MV-4-11 (cell line): ENCODE data around the gene AQP10.
"Not testable (repeated sequence)": the region's sequence is repeated elsewhere in the genome, so short reads cannot be mapped to it uniquely, and the experiment has no call there.

Experiments
- DNase-seq: peaks from one replicate; lab custom pipeline; 2025; lab: John Stamatoyannopoulos, UW

Gene AQP10

DNA sequence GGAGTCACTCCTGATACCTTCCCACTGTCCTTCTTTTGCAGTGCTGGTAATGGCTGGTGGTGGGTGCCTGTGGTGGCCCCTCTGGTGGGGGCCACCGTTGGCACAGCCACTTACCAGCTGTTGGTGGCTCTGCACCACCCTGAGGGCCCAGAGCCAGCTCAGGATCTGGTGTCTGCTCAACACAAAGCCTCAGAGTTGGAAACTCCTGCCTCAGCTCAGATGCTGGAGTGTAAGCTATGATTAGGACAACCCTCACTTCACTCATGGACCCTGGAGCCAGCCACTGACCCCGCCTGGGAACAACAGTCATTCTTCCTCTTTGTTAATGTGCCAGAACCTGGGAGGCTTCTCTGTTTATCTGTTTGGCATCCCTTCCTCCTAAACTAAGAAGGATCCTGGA lies 3.3 kb downstream of the AQP10 start:
- DNase-seq, result no peak

DNA sequence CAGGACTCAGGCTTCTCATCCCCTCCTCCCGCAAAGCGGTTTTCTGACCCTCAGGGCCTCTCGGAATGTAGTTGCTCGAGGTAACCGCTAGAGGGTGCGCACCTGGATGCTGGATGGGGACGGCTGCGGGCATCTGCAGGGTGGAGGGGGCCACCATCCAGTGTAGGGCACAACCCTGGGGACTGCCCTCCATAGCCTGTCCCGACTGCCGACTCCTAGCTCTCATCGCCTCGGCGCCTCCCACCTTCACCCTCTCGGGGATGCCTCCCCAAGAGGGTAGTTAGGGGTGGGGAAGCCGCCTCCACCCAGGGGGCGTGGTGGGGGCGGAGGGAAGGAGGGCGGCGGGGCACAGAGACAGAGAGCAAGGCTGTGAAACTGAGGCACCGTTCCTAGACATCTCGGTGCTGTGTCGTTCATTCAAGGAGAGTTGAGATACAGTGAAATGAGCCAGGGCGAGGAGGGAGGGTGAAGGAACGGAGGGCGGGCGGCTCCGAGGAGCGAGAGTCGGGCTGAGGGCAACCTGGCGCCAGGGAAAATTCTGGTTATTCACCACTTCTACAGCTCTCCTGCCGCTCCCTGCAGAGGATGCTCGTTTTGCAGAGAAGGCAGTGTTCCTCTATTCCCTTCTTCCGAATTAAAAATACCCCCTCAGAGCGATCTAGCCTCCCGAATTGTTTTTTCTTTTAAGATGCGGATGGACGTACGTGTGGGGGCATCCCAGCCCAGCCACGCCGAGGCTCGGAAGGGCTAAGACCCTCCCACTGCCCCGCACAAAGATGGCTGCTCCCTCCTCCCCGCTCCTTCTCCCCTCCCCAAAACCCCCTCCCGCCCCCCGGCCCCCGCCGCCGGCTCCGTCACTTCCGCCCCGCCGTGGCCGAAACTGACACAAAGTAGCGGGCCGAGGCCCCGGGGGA lies 4.0 kb downstream of the AQP10 start, which contains the start of gene ATP8B2:
TSS of gene ATP8B2 (plus strand) at position 857 of the 914 bp plus-strand sequence. CDS start 2,617 bp downstream, outside the sequence.
- no peak for DNase-seq

DNA sequence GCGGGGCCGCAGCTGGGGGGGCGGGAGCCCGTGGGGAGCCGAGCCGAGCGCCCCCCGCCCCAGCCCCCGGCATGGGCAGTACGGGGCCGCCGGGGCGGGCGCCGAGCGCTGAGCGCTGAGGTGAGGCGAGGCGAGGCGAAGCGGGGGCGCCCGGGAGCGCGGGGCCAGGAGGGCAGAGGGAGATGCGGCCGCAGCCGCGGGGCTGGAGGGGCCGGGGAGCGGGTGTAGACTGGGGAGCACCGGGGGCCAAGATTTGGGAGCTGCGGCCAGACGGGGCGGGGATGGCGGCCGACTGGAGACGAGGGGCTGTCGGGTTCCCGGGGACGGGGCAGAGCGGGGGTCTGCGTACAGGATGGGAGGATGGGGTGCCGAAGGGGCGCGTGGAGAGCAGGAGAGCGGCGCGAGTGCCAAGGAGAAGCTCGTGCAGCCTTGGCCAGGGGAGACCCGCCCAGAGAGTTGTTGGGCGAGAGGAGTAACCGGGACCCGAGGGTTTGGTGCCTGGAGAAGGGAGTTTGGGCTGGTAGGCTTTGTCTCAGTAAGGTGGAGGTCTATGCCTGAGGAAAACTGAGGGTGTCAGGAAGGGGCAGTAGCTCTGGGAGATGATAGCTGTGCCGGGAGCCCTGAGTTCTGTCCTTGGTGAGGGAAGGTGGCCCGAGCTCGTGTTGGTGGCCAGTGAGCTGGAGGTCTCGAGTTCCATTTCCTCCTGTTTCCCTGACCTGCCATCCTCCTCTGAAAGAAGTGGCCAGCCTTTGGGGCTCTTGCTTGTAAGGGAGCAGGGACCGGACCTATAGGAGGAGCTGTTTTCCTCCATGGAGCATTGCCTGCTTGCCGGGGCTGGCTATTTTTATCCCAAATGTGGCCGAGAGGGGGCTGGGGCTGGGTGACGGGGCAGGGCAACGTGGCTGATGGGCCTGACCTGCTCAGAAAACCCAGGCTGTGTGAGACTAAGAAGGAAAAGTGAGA lies 5.0 kb downstream of the AQP10 start:
- no peak for DNase-seq

- no peak for DNase-seq
Observed at GRCh38 chr1:154326546-154327465, 5.9 kb downstream of the AQP10 start.

DNA sequence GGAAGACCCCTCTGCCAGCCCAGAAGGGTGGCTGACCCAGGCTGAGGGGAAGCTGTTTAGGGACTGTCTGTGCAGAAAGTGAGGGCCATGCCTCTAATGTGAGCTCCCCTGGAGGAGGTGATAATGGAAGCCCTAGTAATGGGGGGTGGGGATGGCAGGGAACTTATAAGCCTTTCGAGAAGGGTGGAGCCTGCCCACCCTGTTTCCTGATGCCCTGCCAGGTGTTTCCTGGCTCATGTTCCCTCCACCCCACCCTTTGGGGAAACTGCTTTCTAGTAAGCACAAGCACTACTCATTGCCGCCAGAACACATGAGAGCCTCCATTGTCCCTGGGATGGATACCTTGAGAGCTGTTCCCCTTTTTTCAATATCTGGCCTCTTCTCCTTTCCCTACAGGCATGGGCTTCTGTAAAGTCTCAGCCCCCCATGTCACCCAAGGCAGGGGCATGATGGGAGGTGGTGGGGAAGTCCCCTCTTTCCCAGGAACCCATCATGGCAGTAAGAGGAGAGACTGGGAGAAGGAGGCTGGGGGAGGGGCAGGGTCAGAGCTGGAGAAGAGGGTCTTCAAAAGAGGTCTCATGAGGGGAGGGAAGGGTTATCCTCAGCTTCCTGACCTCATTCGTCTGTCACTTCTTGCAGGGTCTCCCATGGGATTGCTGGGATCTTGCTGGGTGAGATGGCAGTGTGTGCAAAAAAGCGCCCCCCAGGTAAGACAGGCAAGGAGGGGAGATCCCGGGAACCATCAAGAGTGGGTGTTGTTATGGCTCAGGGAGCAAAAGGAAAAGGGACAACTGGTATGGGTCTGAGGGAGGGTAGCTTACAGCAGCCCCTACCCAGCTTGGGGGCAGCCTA lies 6.8 kb downstream of the AQP10 start:
- no peak for DNase-seq

GRCh38 chr1:154328318-154329151 lies 7.6 kb downstream of the AQP10 start:
- no peak for DNase-seq

DNA sequence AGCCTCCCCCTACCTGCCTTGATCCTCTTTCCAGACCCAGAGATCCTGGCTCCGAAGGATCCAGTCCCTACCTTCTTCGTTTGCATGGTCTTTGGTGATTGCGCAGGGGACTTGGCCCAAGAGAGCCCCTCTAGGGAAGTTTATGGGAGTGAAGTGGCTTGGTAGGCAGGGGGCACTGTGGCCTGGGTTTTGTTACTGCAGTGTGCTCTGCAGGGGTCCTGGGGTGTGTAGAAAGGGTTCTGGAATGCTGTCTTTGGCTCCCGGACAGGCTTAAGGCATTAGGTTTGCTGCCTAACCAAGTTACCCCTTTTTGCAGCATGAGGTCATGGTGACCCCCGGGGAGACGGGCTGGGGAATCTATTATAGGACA lies 8.2 kb downstream of the AQP10 start:
- no peak for DNase-seq

DNA sequence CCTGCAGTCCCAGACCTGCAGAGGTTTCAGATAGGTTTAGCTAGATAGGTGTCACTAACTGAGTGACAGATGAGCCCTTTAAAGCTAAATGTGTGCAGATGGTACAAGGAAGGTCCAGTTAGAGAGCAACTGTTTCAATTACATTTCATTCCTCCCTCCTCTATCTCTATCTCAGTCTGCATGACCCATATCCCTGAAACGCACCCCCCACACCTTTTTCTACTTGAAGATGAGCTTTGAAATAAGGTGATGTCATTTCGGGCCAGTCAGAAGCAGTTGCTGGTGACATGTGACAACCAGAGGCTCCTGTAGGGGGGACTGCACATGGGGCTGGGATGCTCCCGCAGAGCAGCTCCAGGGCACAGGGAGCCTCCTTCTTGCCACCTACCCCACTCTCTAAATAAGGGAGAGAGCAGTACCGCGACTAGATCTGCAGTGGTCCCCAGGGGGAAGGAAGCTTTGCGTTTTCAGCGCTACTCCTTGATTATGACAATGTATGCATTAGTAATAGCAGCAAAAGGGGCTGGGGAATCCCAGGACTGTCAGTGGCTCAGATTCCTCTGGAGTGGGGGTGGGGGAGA lies 8.7 kb downstream of the AQP10 start:
- DNase-seq, result no peak

DNA sequence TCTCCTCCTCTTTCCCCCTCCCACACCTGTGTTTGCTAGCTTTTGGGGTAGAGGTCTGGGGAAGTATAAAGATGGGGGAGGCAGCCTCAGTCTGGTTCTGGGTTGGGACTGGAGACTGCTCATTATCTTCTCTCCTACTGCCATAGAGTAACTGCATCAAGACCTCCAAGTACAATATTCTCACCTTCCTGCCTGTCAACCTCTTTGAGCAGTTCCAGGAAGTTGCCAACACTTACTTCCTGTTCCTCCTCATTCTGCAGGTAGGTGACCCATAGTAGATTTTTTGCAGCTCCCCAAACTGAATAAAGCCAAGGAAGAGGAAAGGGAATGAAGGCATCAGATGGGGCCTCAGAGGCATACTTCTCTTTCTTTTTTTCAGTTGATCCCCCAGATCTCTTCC lies 9.8 kb downstream of the AQP10 start:
- DNase-seq, result no peak

- DNase-seq, result no peak
Observed at GRCh38 chr1:154334079-154335024, 13.5 kb downstream of the AQP10 start.

GRCh38 chr1:154335025-154335714 lies 14.3 kb downstream of the AQP10 start:
- peak; percentile 69 for DNase-seq

DNA sequence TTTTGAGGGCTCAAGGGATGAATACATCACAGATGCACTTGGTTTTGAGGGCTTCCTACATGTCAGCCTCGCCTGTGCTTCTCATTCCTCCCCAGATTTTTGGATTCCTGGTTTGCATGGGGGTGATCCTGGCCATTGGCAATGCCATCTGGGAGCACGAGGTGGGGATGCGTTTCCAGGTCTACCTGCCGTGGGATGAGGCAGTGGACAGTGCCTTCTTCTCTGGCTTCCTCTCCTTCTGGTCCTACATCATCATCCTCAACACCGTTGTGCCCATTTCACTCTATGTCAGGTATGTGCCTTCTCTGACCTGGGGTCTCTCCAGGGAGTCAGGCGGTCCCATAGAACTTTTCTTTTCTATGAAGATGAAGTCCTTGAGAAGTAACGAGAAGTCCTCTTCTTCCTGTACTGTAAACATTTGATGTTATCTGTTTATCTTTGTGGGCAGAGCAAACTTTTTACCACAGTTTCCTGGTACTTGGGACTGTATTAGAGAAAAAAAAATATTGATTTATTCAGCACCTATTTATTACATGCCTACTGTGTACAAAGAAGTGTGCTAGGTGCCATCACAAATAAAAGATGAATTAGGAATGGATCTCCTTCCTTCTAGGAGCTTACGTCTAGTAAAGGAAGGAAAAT lies 16.5 kb downstream of the AQP10 start:
- DNase-seq, result no peak

DNA sequence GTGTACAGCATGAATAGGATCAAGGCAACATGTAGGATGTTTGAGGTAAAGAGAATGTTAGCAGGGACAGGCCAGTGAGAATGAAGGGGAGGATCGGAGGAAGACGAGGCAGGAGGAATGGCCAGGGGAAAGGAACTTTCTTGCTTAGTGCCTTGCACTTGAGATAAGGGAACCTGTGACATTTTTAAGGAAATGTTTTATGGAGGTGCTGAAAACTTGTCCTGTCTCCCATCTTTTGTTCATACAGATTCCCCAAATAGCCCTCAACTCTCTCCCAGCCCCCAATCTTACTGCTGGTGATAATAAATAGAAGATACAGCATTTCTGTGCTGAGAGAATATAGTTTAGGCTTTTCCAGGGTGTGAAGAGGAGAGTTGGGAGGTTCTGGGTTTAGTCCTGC lies 18.0 kb downstream of the AQP10 start:
- no peak for DNase-seq

DNA sequence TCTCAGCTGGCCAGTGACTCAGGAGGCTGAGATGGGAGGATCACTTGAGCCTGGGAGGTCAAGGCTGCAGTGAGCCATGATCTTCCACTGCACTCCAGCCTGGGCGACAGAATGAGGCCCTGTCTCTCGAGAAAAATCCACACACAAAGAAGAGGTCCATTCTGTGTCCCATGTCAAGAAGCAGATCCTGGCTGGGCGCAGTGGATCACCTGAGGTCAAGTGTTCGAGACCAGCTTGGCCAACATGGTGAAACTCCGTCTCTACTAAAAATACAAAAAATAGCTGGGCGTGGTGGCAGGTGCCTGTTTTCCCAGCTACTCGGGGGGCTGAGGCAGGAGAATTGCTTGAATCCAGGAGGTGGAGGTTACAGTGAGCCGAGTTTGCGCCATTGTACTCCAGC lies 20.5 kb downstream of the AQP10 start:
- not testable (repeated sequence) for DNase-seq

- no peak for DNase-seq
Observed at GRCh38 chr1:154342132-154342531, 21.2 kb downstream of the AQP10 start.

DNA sequence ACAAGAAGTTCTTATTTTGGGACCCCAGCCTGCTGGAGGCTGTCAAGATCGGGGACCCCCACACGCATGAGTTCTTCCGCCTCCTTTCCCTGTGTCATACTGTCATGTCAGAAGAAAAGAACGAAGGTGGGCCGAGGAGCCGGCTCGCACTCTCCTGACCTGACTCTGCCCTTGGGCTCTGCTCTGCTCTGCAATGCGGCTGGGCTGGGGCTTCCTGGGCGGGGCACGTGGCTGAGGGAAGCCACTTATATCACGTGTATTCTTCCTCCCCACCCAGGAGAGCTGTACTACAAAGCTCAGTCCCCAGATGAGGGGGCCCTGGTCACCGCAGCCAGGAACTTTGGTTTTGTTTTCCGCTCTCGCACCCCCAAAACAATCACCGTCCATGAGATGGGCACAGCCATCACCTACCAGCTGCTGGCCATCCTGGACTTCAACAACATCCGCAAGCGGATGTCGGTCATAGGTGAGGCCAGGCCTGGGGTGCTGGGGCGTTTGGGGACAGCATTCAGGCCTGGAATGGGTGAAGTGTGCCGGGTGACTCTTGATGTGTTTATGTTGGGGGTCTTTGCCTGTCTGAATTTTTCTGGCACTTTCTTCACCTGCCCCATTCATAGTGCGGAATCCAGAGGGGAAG lies 22.1 kb downstream of the AQP10 start:
- DNase-seq, result no peak
